DMS 273 treated with DMSO at 0.1 percent for 48 hours (cell line): Measurements from ENCODE around the gene CRAMP1.

Experiments
- DNase-seq: peaks from one replicate; lab custom pipeline; 2025; lab: John Stamatoyannopoulos, UW

The CRAMP1 gene

DNA sequence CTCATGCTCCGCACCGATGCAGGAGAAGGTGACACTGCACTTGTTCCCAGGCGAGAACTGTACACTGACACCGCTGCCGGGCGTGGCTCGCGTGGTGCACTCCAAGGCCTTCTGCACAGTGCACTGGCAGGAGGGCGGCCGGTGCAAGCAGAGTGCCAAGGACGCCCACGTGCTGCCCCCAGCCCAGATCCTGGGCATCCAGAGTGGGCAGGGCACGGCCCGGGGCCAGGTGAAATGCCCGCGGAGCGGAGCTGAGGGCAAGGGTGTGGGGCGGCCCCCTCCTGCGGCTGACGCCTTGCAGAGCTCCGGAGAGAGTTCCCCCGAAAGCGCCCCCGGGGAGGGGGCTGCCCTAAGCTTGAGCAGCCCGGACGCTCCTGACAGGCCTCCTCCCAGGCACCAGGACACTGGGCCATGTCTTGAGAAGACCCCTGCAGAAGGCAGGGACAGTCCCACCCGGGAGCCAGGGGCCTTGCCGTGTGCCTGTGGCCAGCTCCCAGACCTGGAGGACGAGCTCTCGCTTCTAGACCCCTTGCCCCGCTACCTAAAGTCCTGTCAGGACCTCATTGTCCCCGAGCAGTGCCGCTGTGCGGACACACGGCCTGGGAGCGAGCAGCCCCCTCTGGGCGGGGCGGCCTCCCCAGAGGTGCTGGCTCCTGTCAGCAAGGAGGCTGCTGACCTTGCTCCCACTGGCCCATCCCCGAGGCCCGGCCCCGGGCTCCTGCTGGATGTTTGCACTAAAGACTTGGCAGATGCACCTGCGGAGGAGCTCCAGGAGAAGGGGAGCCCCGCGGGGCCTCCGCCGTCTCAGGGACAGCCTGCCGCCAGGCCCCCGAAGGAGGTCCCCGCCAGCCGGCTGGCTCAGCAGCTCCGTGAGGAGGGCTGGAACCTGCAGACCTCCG is 44.0 kb downstream of the CRAMP1 start:
- DNase-seq: no peak

DNA sequence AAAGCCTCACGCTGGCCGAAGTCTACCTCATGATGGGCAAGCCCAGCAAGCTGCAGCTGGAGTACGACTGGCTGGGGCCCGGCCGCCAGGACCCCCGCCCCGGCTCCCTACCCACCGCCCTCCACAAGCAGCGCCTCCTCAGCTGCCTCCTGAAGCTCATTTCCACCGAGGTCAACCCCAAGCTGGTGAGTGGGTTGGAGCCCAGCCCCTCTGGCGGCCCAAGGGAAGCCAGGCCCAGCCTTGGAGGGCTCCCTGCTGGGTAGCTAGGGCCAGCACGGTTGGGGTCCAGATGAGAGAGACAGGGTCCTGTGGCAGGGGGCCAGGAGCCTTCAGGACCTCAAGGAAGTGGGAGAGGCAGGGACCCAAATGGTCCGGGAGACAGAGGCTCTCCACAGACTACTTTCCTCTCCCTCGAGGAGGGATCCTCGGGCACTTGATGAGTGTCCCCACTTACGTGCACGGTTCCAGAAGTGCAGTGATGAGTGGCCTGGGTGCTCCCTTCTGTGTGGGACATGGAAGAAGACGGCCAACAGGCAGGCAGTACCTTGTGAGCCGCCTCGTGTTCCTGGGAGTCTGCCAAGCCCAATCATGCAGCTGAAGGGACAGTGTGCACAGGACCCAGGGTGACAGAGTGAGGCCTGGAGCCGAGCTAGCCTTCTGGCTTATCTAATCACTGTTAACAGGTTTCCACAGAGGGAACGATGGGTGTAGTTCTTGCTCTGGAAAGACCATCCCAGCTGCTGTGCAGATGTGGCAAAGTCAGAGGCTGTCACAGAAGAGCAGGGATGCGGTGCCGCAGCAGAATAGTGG is 44.9 kb downstream of the CRAMP1 start:
- no peak for DNase-seq

DNA sequence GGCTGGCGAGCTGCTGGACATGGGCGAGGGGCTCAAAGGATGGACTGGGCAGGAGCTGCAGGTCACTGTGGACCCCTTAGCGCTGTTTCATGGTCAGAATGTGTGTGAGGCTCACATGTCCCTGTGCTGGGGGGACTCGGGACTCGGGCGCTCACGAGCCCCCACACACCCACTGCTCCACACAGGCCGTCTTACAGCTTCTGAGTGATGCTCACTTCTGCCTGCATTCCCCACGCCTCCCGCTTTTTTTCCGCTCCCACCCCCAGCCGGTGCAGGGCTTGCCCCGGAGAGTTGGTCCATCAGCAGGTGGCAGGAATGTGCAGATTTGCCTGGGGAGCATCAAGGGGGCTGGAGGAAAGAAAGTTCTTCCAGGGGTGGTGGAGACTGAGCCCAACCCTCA is 45.7 kb downstream of the CRAMP1 start:
- DNase-seq: no peak

DNA sequence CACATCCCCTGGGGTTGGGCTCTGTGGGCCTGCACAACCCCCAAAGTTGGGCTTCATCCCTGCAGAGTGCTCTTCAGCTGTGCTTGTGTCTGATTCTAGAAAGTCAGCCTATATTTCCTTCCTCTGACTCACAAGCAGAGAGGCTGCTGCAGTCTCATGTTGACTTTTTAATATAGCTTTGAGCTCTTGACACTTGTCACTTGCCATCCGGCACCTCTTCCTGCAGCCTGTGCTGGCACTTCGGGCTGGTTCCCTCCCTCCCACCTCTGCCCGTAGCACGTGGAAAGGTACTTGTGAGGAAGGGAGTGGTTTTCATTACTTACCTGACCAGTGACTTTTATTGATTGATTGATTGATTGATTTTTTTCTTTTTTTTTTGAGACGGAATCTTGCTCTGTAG is 46.9 kb downstream of the CRAMP1 start:
- no peak for DNase-seq

DNA sequence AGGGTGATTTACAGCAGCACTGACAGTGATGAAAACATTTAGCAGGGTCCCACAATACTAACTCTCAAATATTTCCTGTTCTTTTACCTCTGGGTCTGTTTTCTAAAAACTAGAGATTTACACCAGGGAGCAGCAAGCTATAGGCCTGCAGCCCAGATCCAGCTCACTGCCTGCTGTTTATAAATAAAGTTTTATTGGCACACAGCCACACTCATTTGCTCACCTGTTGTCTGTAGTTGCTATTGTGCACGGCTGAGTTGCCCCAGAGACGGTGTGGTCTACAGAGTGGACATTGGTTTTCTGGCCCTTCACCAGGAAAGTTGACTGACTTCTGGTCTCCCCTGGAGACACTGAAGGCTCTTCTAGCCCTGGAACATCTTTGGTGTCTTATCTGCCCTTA is 49.7 kb downstream of the CRAMP1 start:
- no peak for DNase-seq

DNA sequence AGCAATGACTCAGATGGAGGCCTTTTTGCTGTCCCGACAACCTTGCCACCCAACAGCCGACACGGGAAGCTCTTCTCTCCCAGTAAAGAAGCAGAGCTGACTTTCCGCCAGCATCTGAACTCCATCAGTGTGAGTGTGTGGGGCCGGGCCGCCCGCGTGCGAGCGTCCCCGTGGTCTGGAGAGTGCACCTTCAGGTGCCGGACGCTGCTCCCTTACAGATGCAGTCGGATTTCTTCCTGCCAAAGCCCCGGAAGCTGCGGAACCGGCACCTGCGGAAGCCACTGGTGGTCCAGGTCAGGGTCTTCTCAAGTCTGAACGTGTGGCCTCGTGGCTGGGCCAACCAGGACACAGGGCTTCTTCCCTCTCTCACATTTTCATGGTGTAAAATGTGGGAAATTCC is 50.4 kb downstream of the CRAMP1 start:
- DNase-seq: no peak

DNA sequence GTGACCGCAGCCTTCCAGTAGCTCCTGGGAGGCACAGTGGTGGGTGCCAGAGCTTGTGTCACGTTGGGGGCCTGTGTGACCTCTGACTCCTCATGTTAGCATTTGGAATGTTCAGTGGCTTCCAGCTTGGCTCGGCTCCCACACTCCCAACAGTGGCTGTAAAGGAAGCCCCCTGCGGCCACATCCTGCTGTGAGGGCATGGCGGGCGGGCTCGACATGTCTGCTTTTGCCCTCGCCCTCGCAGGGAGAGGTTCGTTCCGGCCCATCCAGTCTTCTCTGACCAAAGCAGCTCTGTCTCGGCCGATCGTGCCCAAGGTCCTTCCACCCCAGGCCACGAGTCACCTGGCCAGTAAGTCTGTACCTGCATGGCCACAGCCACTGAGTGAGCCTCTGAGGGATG is 53.7 kb downstream of the CRAMP1 start:
- no peak for DNase-seq

DNA sequence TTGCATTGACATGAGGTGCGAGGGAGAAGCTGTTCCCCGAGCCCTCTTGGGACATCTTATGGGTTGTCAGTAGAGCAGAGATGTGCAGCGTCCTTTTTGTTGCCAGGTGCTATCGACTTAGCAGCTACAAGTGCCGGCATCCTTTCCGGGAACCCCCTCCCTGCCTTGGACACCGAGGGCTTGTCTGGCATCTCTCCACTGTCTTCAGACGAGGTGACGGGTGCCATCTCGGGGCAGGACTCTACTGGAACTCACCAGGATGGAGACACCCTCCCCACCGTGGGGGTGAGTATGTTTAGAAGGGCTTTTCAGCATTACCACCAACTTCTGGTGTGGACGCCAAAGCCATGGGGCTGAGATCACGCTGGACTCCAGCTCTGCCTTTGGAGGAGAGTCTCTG is 54.2 kb downstream of the CRAMP1 start:
- no peak for DNase-seq

DNA sequence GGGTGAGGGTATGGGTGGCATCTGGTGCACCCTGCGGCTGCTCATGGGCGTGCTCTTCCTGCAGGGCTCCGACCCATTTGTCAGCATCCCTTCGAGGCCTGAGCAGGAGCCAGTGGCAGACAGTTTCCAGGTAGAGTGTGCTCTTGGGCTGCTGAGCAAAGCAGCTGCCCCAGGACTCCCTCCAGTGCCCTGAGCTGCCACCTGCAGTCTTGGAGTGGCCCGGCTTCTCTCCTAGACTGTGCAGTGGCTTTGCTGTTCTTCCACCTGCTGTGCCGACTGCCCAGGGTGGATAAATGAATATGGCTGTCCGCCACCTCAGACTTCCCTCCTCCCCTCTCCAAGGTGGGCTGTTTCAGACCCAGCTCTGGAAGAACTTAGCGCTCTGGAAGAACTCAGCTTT is 55.1 kb downstream of the CRAMP1 start:
- no peak for DNase-seq

DNA sequence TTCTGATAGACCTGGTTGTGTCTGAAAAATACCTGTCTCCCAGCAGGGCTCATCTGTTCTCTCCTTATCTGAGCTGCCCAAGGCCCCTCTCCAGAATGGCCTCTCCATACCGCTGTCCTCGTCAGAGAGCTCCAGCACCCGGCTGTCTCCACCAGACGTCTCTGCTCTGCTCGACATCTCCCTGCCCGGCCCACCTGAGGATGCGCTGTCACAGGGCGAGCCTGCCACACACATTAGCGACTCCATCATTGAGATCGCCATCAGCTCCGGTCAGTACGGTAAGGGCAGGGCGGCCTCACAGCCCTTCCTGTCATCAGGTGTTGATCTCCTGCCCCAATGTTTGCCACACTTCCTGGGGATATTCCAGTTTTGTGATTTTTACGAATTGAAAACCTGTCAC is 55.8 kb downstream of the CRAMP1 start:
- no peak for DNase-seq

DNA sequence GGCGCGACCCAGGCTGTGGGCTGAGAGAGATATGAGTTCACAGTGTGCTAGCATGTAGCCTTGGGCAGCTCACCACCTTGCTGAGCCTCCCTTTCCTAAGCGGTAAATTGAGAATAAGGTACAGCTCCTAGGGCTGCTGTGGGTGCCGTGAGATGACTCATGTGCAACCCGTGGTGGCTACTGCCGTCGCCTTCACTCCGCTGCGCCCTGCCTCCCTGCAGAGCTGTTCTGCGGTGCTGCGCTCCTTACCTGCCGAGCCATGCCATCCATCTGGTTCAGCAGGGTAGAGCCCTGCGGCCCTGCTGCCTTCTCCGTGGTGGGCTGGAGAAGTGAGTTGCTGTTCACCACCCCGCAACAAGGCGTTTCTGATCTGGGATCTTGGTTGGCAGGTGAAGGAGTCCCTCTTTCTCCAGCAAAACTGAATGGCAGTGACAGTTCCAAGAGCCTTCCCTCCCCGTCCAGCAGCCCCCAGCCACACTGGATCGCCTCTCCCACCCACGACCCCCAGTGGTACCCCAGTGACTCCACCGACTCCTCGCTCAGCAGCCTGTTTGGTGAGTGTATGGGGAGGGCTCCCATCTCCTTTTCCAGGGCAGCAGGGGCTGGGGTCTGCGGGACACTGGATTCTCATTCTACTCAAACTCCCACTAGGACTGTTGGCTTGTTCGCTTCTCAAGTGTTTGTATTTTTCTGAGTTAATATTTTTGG is 56.6 kb downstream of the CRAMP1 start:
- no peak for DNase-seq

DNA sequence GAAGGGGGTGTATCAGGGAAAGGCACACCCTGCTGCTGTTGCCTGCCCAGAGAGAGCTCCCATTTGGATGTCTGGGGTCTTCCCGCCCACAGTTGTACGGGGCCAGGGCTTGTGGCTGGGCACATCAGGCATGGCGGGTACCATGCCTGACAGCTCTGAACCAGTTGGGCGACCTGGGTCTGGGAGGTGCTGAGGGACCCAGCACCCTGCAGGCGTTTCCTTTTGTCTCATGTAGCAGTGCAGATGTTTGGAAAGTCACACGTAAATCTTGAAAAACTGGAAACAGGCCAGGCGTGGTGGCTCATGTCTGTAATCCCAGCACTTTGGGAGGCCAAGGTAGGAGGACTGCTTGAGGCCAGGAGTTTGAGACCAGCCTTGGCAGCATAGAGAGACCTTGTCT is 57.5 kb downstream of the CRAMP1 start:
- DNase-seq: no peak

DNA sequence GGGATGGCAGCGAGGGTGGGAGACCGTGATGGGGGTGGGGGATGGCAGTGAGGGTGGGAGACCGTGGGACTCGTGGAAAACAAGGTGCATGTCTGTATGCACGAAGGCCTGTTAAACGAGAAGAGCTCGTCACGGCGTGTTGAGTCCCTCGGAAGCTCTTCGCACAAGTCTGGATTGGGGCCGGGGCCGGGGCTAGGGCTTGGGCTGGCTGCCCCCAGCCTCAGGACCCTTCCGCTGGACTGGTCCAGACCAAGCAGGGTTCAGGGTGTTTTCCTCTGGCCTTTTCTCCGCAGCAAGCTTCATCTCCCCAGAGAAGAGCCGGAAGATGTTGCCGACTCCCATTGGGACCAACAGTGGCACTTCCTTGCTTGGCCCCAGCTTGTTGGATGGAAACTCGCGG is 58.2 kb downstream of the CRAMP1 start:
- no peak for DNase-seq

DNA sequence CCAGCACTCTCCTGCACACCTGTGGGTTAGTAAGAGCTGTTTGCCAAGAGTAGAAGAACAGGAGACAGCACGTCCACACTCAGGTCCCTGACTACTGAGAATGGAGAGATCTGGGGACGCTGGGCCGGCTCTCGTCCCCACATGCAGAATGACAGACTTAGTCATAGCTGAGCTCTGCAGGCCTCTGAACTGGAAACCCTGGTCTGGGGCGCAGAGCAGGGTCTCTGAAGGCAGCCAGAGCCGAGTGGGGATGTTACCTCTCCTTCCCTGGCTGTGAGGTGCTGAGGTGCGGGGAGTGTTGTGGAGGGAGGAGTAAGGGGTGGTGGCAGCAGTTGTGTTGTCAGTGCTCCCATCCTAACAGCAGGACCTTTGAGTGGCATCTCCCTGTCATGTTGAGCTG is 58.7 kb downstream of the CRAMP1 start:
- DNase-seq: no peak

DNA sequence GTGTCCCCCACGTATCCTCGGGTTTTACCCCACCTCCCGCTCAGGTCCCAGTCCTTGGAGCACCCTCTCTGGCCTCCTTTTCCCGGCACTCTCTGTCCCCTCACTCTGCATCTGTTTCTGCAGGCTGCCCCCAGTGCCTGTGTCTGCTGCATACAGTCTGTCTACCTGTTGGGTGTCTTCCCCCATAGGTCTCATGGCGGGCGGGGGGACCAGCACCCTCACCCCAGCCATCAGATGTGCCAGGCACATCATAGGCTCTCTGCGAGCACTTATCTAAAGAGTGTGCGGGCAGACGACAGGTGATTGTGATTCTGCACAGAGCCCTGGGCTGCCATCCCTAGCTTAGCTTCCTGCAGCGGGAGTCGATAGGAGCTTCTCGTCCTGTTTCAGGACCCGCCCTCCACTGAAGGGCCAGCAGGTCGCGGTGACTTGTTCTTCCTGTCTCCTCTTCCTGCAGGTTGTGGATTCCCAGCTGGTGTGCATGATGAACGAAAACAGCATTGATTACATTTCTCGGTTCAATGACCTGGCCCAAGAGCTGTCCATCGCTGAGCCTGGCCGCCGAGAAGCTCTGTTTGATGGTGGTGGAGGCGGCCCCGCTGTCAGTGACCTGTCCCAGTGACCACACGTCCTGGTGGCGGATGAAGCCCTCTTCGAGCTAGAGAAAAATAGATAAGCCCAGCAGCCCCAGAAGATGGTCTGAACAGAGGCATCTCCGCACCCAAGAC is 61.4 kb downstream of the CRAMP1 start:
- no peak for DNase-seq

DNA sequence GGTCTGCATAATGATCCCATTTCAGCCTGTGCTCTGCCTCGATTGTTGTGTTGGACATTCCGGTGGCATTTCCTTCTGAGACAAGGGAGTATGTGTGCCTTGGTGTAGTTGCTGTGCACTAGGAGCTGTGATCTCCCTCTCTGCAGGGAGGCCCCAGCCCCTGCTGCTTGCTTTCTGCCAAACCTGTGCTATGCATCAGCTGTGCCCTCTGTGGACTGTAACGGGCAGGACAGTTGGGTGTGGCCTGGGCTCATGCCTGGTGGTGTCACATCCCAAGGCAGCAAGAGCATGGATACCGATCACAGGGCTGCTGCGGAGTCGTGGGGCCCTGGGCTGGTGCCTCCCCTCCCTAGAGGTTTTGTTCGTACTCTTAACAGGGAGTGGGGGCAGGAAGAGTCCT is 62.1 kb downstream of the CRAMP1 start:
- DNase-seq: no peak

DNA sequence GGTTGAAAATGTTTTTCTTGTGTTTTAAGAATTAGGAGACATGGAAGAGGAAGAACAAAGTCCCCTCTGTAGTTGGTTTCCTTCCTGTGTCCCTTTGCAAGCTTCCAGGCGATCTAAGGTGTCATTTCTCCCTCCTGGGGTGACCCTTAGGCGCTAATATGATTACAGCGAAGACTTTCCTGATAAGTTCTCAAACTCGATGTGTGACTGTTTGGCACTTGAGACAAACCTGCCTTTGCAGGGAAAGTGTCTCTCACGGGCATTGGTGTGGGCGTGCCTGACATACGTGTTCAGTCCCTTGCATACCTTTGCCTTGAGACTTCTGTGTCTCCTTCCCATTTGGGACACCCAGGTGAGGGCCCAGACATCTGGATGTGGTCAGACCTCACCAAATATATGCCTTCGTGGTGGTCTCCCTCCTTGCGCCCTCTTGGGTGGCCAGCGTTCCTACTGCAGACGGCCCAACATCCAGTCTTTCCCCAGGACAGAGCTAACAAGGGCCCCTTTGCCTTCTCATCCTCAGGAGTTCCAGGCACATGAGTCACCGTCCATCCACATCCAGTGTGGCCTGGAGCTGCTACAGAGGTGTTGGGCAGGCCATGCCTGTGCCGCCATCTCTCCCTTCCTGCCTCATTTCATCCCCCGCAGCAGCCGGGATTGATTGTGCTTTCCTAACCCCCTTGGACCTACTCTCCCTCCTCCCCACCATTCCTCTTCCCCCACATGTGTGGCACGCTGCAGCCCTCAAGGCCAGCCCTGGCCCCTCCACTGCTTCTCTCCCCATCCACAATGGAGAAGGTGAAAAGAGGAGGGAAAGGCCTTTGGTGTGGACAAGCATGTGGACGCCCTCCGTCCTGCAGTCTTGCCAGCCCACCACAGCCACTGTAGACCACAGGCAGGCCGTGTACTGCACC is 62.8 kb downstream of the CRAMP1 start:
- no peak for DNase-seq

DNA sequence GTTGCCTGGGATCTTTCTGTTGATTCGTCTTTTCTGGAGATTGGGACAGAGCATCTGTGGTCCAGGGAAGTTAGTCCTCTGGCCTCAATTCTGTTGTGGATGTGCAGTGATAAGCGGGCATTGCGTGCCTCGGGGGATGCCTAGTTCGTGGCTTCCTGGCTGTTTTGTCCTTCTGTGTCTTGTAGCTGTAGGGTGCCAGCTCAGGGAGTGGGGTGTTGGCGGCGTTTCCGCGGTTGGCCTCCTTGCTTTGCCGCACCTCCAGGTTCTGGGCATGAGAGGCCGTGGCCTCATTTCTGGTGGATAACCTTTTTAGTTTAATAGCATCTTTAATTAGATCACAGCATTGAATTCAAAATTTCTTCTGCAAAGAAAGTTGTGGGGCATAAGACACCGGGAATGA is 64.5 kb downstream of the CRAMP1 start:
- no peak for DNase-seq

DNA sequence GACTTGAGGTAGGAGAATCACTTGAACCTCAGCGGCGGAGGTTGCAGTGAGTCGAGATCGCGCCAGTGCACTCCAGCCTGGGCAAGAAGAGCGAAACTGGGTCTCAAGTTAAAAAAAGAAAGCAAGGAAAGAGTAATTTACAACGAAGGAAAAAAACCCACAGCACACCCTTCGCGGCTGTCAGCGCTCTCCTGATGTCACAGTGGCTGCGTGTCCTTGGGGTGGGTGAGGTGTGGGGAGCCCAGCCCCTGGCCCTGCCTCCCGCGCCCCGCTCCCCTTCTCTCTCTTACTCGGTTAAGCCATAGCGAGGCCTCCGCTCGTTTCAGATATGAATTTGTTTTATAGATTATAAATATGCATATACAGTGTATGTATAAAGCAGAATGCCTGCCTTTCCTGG is 65.2 kb downstream of the CRAMP1 start:
- DNase-seq: no peak

DNA sequence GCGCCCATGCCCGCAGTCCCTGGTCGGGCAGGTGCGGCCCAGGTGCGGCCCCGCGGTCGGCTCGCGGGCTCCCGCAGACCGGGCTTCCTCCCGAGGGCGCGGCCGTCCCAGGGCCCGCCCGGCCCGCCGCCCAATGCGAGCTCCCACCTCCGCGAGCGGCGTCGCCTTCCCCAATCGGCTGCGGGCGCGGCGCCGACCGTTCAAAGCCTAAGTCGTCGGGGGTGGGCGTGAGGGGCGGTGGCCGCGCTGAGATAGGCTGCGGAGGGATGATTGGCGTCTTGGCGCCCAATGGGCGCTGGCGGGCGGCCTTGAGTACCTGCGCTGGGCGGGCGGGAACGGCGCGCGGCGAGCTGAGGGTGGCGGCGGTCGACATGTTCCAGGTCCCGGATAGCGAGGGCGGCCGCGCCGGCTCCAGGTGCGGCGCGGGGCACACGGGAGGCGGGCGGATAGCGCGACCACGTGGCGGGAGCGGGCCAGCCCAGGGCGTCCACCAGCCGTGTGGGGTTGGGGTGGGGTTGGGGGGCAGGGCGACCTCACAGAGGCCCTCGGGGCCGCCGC is 65.9 kb downstream of the CRAMP1 start, which contains the start of gene JPT2:
TSS of gene JPT2 (plus strand) at position 338 of the 558 bp plus-strand sequence. CDS start at position 372, 34 bp downstream.
- DNase-seq: peak; percentile 87
